Adrenal gland (tissue), 5 donors: ENCODE measurements around the gene TPRX1.

Experiments used
- CTCF ChIP-seq, 6 experiments: fragments of 450-650 bp in 4 of 6; fragments of 200-600 bp in 2 of 6; sonication (generic) in 1 of 6; IDR thresholded peaks; 1 replicate in 5 of 6; 2 replicates in 1 of 6; pipeline versions ENCODE4 v1.5.1 to v1.8.0; 2016 to 2021; ENCODE audit warnings: antibody characterized with exemption in 6 of 6, mild to moderate bottlenecking in 2 of 6, moderate library complexity in 1 of 6
- POLR2A ChIP-seq, 2 donors: fragments of 450-650 bp; IDR thresholded peaks; one replicate each; pipeline ENCODE4 v1.6.1; 2017; ENCODE audit warnings: antibody characterized with exemption in 2 of 2, mild to moderate bottlenecking in 2 of 2, moderate library complexity in 1 of 2
- donor health status: DM: no; HTN: no; CAD: no.

DNA sequence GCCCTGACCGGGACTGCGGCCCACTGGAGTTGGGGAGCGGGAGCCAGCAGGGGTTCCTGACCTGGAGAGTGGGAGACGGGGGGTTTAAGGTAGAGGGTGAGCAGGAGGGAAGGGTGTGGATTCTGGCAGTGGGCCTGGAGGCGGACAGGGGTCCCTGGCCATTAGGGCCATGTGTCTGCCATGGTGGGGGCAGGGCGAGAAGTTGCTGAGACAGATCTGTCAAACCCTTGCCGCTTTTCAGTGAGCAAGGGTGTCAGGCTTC, 38.1 kb downstream of the TPRX1 start:
- TF ChIP-seq CTCF (IDR thresholded peaks at IDR 0.05): no peak
- TF ChIP-seq POLR2A (IDR thresholded peaks at IDR 0.05): no peak
